NB4 (cell line): Measurements from ENCODE around the gene COL5A1.

ENCODE experiments used
- CTCF ChIP-seq: IDR thresholded peaks from one replicate; pipeline ENCODE4 v1.5.1; 2012; ENCODE audit warnings: low read depth, low read length
- MAX ChIP-seq: IDR thresholded peaks from 2 replicates; pipeline ENCODE4 v1.6.1; 2011; ENCODE audit warnings: low read depth, low read length
- MYC ChIP-seq: IDR thresholded peaks from 2 replicates; pipeline ENCODE4 v1.6.1; 2011; ENCODE audit warnings: low read depth, low read length
- POLR2A ChIP-seq: IDR thresholded peaks from 2 replicates; pipeline ENCODE4 v1.6.1; 2011; ENCODE audit warnings: mild to moderate bottlenecking; ENCODE audit not compliant: insufficient read length; ENCODE audit errors: extremely low read depth

GRCh38 chr9:134598884-134599245, 42.7 kb upstream of the COL5A1 start:
- TF ChIP-seq CTCF (no peak), POLR2A (no peak), MAX (no peak), MYC (no peak)
